Activated CD4-positive, CD25-positive, alpha-beta regulatory T cell treated with anti-CD3 and anti-CD28 coated beads, Interleukin-2, amount 50 U/mL, for 16 hours (primary cell): ENCODE results near the gene ZNF318.
"Not testable (repeated sequence)": the region's sequence is repeated elsewhere in the genome, so short reads cannot be mapped to it uniquely, and the experiment has no call there.

ENCODE experiments used
- DNase-seq: peaks from one replicate; pipeline ENCODE4 v3.0.0-alpha.2; 2020; ENCODE audit warnings: low read depth, low spot score

The ZNF318 gene, protein sequence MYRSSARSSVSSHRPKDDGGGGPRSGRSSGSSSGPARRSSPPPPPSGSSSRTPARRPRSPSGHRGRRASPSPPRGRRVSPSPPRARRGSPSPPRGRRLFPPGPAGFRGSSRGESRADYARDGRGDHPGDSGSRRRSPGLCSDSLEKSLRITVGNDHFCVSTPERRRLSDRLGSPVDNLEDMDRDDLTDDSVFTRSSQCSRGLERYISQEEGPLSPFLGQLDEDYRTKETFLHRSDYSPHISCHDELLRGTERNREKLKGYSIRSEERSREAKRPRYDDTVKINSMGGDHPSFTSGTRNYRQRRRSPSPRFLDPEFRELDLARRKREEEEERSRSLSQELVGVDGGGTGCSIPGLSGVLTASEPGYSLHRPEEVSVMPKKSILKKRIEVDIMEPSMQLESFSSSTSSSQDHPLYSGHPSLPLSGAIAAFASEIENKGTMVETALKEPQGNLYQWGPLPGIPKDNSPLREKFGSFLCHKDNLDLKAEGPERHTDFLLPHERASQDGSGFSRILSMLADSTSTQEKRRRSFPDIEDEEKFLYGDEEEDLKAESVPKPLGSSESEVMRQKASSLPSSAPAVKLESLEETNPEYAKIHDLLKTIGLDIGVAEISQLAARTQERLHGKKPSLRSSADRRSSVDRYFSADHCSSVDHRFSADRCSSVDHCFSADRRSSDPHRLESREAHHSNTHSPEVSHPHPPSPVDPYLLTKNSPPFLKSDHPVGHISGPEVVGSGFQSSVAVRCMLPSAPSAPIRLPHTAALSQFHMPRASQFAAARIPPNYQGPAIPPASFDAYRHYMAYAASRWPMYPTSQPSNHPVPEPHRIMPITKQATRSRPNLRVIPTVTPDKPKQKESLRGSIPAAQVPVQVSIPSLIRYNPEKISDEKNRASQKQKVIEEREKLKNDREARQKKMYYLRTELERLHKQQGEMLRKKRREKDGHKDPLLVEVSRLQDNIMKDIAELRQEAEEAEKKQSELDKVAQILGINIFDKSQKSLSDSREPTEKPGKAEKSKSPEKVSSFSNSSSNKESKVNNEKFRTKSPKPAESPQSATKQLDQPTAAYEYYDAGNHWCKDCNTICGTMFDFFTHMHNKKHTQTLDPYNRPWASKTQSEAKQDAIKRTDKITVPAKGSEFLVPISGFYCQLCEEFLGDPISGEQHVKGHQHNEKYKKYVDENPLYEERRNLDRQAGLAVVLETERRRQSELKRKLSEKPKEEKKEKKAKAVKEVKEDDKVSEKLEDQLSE (N-terminal part only)

GRCh38 chr6:43369174-43370002 lies at the start of gene ZNF318:
Gene ZNF318 (minus strand): TSS chr6:43369647. CDS start chr6:43369365, 282 bp downstream.
- peak; percentile 86 for DNase-seq

DNA sequence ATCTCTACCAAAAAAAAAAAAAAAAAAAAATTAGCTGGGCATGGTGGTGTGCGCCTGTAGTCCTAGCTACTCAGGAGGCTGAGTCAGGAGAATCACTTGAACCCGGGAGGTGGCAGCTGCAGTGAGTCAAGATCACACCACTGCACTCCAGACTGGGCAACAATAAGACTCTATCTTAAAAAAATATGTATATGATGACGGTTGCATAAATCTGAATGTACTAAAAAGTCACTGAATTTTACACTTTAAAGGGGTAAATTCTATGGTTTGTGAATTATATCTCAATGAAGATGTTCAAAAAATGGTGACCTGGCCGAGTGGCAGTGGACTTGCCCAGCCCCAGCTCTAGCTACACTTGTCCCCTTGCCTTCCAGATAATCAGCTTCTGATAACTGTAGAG lies 47.5 kb upstream of the ZNF318 start:
- no peak for DNase-seq

DNA sequence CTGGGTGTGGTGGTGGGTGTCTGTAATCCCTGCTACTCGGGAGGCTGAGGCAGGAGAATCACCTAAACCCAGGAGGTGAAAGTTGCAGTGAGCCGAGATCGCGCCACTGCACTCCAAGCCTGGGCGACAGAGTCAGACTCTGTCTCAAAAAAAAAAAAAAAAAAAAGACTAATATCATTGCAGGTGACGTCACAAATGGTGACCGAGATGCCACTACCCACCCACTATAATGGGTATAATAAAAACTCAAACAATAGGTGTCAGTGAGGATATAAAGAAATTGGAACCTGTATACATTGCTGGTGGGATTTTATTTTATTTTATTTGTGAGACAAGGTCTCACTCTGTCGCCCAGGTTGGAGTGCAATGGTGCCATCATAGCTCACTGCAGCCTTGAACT lies 45.8 kb upstream of the ZNF318 start:
- not testable (repeated sequence) for DNase-seq

DNA sequence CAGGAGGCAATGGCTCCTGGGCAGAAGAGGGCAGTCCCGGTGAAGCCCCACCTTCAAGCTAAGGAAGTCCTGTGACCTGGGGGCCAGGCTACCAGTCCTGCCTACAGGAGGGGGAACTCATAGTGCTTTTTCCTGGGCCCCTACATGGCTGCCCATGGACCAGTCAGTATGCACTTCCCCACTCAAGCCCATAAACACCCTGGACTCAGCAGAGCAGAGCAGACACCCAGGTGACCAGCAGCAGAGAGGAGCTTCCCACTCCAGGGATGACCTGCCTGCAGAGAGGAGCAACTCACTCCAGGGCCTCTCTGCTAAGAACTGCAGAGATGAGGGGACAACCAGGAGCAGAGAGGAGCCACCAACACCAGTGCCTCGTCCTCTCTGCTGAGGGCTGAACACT lies 43.6 kb upstream of the ZNF318 start:
- no peak for DNase-seq

GRCh38 chr6:43412541-43412940 lies 43.1 kb upstream of the ZNF318 start:
- no peak for DNase-seq

DNA sequence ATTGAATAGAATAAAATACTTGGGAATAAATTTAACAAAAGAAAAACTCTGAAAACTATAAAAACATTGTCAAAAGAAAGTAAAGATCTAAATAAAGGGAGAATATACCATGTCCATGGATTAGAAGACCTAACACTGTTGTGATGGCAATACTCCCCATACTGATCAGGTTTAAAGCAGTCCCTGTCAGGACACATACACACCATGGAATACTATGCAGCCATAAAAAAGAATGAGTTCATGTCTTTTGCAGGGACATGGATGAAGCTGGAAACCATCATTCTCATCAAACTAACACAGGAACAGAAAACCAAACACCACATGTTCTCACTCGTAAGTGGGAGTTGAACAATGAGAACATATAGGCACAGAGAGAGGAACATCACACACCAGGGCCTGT lies 41.3 kb upstream of the ZNF318 start:
- DNase-seq, result not testable (repeated sequence)

DNA sequence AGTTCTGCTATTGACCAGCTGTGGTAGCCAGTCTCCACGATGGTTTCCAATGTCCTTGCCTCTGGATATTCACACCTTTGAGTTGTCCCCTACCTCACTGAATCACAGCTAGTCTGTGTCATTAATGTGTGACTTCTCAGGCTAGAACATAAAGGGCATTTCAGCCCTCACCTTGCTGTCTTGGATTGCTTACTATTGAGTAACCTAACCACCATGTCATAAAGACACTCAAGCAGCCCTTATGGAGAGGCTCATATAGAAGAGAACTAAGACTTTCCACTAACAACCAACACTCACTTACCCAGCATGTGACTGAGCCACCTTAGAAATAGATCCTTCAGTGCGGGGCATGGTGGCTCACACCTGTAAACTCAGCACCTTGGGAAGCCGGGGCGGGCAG lies 38.8 kb upstream of the ZNF318 start:
- DNase-seq, result no peak

DNA sequence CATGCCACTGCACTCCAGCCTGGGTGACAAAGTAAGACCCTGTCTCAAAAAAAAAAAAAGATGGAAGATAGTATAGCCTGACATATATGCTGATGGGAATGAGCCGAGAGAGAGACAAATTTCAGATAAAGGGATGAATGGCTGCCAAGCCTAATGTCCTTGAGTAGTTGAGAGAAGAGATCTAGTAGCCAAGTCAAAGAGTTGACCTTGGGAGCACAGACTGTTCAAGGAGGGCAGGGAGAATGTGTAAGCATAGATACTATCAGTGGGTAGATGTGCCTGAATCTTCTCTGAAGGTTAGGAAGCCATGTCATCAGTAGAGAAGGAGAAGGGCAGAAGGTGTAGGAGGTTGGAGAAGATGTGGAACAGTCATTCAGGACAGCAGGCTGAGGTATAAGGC lies 37.8 kb upstream of the ZNF318 start:
- no peak for DNase-seq

- no peak for DNase-seq
Measured at GRCh38 chr6:43405354-43405753, 35.9 kb upstream of the ZNF318 start.

DNA sequence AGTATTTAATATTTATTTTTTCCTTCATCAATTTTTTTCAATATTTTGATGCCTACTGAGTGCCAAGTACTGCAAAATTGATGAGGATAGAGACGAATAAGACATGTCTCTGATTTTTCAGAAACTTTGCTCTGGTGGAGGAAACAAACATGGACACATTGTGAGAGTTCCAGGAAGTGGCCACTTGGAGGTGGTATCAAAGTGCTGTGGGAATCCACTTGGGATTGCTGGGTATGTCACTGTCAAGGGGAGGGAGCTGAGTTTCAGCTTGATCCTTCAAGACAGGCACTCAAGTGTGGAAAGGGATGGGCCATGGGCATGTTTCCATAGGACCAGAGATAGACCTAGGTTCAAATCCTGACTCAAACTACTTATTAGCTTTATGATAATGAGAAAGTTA lies 33.4 kb upstream of the ZNF318 start:
- no peak for DNase-seq

GRCh38 chr6:43401730-43402129 lies 32.3 kb upstream of the ZNF318 start:
- no peak for DNase-seq

DNA sequence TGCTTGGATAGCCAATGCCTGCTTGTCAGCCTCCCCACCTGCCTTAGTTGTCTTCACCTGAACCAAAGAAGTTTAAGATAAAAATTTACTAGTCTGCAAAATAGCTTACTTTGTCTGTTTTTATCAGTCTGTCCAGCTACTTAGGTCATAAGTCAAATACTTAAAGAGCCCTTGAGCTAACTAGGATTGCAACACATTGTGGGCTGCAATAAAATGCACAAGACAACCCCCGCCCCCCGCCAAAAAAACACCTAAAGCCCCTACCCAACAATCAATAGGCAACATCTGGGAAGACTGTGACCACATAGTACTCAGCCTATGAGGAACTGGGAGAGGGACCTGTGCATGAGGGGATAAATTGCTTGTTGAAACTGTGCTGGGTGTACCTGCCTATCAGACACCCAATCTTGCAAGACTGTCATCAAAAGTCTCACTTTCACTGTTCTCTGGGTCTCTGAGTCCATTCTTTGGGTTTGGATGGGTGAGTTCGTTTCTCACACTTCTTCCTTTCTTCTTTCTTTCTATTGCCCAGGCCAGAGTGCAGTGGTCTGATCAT lies 30.6 kb upstream of the ZNF318 start:
- no peak for DNase-seq

DNA sequence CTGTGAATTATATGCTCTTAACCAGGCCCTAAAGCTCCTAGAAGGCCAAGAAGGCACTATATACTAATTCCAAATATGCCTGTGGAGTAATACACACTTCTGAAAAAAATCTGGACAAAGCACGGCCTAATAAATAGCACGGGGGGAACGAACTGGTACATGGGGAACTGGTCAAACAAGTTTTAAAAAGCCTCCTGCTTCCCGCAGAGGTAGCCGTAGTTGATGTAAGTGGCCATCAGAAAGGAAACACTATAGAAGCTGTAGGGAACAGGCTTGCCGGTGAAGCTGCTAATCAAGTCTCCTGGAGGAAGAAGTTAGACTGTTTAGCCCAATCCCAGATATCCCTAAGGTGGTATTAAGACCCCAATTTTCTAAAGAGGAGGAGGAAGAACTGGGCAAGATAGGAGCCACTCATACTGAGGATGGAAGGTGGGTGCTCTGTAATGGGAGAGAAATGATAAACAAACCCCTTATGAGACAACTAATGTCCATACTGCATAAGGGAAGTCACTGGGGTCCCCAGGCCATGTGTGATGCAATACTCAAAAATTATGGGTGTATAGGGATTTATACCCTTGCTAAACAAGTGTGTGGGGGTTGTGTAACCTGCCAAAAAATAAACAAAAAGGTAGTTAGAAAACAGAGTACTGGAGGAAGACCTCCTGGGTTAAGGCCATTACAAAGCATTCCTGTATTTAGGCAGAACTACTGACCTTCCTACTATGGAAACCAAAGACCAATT lies 27.1 kb upstream of the ZNF318 start:
- DNase-seq, result no peak

- DNase-seq, result no peak
Measured at GRCh38 chr6:43395776-43396175, 26.3 kb upstream of the ZNF318 start.

DNA sequence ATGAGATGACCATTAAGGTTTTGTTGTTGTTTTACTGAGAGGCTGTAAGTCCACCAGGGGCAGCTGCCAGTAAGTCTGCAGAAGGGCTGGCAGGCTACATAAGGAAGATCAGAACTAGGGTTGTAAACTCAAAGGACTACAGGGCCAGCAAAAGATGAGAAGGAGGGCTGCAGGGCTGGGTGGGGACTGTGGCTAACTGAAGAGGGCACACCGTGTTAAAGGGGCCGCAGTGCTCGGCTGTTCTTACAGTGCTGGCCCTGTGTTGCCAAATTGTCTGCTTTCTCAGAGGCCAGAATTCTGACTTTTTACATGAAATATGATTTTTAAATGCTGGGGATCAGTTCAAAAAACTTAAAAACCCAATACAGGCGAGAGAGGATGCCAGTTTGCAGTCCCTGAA lies 25.5 kb upstream of the ZNF318 start:
- DNase-seq, result no peak

- no peak for DNase-seq
Measured at GRCh38 chr6:43393602-43394001, 24.2 kb upstream of the ZNF318 start.

DNA sequence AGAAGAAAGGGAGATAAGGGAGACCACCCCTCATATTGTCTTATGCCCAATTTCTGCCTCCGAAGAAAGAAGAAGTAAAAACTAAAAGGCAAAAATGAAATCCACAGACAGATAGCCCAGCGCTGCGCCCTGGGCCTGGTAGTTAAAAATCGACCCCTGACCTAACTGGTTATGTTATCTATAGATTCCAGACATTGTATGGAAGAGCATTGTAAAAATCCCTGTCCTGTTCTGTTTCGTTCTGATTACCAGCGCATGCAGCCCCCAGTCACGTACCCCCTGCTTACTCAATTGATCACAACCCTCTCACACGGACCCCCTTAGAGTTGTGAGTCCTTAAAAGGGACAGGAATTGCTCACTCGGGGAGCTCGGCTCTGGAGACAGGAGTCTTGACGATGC lies 23.7 kb upstream of the ZNF318 start:
- not testable (repeated sequence) for DNase-seq

GRCh38 chr6:43391440-43392031 lies 22.1 kb upstream of the ZNF318 start:
- no peak for DNase-seq

GRCh38 chr6:43390753-43391439 lies 21.4 kb upstream of the ZNF318 start:
- not testable (repeated sequence) for DNase-seq
